ENCODE measurements around the gene EEF2K.

DNA sequence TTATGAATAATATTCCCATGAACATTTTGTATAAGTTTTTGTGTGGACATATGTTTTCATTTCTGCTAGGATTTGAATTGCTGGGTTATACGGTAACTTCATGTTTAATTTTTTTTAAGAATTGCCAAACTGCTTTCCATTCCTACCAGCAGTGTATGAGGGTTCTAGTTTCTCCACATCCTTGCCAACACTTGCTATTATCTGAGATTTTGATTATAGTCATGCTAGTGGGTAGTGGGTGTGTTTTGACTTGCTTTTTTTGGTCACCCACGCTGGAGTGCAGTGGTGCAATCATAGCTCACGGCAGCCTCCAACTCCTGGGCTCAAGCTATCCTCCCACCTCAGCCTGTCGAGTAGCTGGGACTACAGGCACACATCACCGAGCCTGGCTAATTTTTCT is 3.0 kb upstream of the EEF2K start:
- TF ChIP-seq, protein P1, sequence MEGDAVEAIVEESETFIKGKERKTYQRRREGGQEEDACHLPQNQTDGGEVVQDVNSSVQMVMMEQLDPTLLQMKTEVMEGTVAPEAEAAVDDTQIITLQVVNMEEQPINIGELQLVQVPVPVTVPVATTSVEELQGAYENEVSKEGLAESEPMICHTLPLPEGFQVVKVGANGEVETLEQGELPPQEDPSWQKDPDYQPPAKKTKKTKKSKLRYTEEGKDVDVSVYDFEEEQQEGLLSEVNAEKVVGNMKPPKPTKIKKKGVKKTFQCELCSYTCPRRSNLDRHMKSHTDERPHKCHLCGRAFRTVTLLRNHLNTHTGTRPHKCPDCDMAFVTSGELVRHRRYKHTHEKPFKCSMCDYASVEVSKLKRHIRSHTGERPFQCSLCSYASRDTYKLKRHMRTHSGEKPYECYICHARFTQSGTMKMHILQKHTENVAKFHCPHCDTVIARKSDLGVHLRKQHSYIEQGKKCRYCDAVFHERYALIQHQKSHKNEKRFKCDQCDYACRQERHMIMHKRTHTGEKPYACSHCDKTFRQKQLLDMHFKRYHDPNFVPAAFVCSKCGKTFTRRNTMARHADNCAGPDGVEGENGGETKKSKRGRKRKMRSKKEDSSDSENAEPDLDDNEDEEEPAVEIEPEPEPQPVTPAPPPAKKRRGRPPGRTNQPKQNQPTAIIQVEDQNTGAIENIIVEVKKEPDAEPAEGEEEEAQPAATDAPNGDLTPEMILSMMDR (IDR thresholded peaks at IDR 0.05), result no peak
- no peak for TF ChIP-seq EZH2 (IDR thresholded peaks at IDR 0.05; ENCODE audit: borderline replicate concordance, insufficient read depth, low read depth, low read length, poor library complexity, severe bottlenecking)
